Measurements from ENCODE around the gene GNAO1. TPM values are rescaled to one million over a fixed set of nuclear protein-coding genes. Genes with fewer than 3 reads are reported as not detected.

The GNAO1 gene
- total and polyA plus RNA-seq, 2 of the 13 experiments (the other 11 are each of a cell fraction or from before 2014, with no cell fraction given): not detected

DNA sequence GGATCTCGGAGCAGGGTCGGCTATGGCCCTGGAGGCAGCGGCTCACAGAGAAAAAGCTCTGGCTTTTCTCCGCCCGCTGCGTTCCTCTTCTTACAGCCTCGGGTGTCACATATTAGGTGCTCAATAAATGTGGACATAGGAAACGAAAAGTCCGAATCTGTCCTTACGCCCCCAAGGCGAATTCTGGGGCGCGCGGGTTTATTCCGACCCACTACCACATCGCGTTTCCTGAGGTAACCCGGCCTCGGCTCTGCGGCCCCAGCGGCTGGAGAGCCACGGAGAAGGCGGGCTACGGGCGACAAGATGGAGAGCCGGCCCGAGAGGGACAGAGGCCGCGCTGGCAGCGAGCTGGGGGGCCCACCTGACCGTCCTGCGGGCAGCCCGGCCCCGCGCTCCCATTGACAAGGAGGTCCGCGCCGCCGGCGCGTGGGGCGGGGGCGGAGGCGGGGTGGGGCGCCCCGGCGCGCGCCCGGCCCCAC is 573 bp upstream of the GNAO1 start (continued):
- TF ChIP-seq, protein P1, sequence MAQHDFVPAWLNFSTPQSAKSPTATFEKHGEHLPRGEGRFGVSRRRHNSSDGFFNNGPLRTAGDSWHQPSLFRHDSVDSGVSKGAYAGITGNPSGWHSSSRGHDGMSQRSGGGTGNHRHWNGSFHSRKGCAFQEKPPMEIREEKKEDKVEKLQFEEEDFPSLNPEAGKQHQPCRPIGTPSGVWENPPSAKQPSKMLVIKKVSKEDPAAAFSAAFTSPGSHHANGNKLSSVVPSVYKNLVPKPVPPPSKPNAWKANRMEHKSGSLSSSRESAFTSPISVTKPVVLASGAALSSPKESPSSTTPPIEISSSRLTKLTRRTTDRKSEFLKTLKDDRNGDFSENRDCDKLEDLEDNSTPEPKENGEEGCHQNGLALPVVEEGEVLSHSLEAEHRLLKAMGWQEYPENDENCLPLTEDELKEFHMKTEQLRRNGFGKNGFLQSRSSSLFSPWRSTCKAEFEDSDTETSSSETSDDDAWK (CRISPR knock-in tag; IDR thresholded peaks at IDR 0.05): no peak
- TF ChIP-seq, protein P2, sequence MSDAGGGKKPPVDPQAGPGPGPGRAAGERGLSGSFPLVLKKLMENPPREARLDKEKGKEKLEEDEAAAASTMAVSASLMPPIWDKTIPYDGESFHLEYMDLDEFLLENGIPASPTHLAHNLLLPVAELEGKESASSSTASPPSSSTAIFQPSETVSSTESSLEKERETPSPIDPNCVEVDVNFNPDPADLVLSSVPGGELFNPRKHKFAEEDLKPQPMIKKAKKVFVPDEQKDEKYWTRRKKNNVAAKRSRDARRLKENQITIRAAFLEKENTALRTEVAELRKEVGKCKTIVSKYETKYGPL (CRISPR knock-in tag; IDR thresholded peaks at IDR 0.05): no peak
- TF ChIP-seq, protein P3, sequence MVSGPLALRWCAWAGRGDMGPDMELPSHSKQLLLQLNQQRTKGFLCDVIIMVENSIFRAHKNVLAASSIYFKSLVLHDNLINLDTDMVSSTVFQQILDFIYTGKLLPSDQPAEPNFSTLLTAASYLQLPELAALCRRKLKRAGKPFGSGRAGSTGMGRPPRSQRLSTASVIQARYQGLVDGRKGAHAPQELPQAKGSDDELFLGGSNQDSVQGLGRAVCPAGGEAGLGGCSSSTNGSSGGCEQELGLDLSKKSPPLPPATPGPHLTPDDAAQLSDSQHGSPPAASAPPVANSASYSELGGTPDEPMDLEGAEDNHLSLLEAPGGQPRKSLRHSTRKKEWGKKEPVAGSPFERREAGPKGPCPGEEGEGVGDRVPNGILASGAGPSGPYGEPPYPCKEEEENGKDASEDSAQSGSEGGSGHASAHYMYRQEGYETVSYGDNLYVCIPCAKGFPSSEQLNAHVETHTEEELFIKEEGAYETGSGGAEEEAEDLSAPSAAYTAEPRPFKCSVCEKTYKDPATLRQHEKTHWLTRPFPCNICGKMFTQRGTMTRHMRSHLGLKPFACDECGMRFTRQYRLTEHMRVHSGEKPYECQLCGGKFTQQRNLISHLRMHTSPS (CRISPR knock-in tag; IDR thresholded peaks at IDR 0.05; ENCODE audit: low read depth): no peak
- TF ChIP-seq, protein P4, sequence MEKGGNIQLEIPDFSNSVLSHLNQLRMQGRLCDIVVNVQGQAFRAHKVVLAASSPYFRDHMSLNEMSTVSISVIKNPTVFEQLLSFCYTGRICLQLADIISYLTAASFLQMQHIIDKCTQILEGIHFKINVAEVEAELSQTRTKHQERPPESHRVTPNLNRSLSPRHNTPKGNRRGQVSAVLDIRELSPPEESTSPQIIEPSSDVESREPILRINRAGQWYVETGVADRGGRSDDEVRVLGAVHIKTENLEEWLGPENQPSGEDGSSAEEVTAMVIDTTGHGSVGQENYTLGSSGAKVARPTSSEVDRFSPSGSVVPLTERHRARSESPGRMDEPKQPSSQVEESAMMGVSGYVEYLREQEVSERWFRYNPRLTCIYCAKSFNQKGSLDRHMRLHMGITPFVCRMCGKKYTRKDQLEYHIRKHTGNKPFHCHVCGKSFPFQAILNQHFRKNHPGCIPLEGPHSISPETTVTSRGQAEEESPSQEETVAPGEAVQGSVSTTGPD (CRISPR knock-in tag; IDR thresholded peaks at IDR 0.05): no peak
- TF ChIP-seq ZNF564 (CRISPR knock-in tag; IDR thresholded peaks at IDR 0.05): no peak
- no peak for TF ChIP-seq ZNF841 (CRISPR knock-in tag; IDR thresholded peaks at IDR 0.05; ENCODE audit: borderline replicate concordance)
- TF ChIP-seq GFI1 (CRISPR knock-in tag; IDR thresholded peaks at IDR 0.05; ENCODE audit: borderline replicate concordance): no peak
- TF ChIP-seq BCL6 (CRISPR knock-in tag; IDR thresholded peaks at IDR 0.05): no peak
- TF ChIP-seq, protein P5, sequence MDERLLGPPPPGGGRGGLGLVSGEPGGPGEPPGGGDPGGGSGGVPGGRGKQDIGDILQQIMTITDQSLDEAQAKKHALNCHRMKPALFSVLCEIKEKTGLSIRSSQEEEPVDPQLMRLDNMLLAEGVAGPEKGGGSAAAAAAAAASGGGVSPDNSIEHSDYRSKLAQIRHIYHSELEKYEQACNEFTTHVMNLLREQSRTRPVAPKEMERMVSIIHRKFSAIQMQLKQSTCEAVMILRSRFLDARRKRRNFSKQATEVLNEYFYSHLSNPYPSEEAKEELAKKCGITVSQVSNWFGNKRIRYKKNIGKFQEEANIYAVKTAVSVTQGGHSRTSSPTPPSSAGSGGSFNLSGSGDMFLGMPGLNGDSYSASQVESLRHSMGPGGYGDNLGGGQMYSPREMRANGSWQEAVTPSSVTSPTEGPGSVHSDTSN (CRISPR knock-in tag; IDR thresholded peaks at IDR 0.05): no peak
- TF ChIP-seq ZNF780A (CRISPR knock-in tag; IDR thresholded peaks at IDR 0.05): no peak
- TF ChIP-seq, protein P6, sequence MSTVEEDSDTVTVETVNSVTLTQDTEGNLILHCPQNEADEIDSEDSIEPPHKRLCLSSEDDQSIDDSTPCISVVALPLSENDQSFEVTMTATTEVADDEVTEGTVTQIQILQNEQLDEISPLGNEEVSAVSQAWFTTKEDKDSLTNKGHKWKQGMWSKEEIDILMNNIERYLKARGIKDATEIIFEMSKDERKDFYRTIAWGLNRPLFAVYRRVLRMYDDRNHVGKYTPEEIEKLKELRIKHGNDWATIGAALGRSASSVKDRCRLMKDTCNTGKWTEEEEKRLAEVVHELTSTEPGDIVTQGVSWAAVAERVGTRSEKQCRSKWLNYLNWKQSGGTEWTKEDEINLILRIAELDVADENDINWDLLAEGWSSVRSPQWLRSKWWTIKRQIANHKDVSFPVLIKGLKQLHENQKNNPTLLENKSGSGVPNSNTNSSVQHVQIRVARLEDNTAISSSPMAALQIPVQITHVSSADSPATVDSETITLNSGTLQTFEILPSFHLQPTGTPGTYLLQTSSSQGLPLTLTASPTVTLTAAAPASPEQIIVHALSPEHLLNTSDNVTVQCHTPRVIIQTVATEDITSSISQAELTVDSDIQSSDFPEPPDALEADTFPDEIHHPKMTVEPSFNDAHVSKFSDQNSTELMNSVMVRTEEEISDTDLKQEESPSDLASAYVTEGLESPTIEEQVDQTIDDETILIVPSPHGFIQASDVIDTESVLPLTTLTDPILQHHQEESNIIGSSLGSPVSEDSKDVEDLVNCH (CRISPR knock-in tag; IDR thresholded peaks at IDR 0.05): no peak
- TF ChIP-seq, protein P7, sequence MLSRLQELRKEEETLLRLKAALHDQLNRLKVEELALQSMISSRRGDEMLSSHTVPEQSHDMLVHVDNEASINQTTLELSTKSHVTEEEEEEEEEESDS (CRISPR knock-in tag; IDR thresholded peaks at IDR 0.05; ENCODE audit: borderline replicate concordance): no peak
- TF ChIP-seq SRY (CRISPR knock-in tag; IDR thresholded peaks at IDR 0.05): no peak
- peak; percentile 60; the same call in 1 of the 2 replicates for TF ChIP-seq EZH2 (conservative IDR thresholded peaks at IDR 0.05; ENCODE audit: low read depth, low read length)
- no peak for TF ChIP-seq BRD4 (CRISPR knock-in tag; IDR thresholded peaks at IDR 0.05)
- no peak for TF ChIP-seq NR2C2 (CRISPR knock-in tag; IDR thresholded peaks at IDR 0.05; ENCODE audit: borderline replicate concordance)
- no peak for TF ChIP-seq ZNF225 (CRISPR knock-in tag; IDR thresholded peaks at IDR 0.05)
- no peak for TF ChIP-seq ZNF317 (CRISPR knock-in tag; IDR thresholded peaks at IDR 0.05)
- TF ChIP-seq, protein P8, sequence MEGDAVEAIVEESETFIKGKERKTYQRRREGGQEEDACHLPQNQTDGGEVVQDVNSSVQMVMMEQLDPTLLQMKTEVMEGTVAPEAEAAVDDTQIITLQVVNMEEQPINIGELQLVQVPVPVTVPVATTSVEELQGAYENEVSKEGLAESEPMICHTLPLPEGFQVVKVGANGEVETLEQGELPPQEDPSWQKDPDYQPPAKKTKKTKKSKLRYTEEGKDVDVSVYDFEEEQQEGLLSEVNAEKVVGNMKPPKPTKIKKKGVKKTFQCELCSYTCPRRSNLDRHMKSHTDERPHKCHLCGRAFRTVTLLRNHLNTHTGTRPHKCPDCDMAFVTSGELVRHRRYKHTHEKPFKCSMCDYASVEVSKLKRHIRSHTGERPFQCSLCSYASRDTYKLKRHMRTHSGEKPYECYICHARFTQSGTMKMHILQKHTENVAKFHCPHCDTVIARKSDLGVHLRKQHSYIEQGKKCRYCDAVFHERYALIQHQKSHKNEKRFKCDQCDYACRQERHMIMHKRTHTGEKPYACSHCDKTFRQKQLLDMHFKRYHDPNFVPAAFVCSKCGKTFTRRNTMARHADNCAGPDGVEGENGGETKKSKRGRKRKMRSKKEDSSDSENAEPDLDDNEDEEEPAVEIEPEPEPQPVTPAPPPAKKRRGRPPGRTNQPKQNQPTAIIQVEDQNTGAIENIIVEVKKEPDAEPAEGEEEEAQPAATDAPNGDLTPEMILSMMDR (CRISPR knock-in tag; IDR thresholded peaks at IDR 0.05): no peak
- TF ChIP-seq SAP130 (CRISPR knock-in tag; IDR thresholded peaks at IDR 0.05; ENCODE audit: low read depth): no peak

Measured in HepG2 (cell line).